HG02973 (cell line): Measurements from ENCODE around the gene DAAM2.

Source experiments
- ATAC-seq: cut with Tn5 transposase; IDR thresholded peaks from one replicate; pipeline ENCODE4 v1.9.1; 2021; ENCODE audit warnings: moderate library complexity; ENCODE audit not compliant: unreplicated experiment

The DAAM2 gene

GRCh38 chr6:39843305-39844020 lies 51.3 kb downstream of the DAAM2 start:
- ATAC-seq, result no peak

- no peak for ATAC-seq
These were observed 52.7 kb downstream of the DAAM2 start for GRCh38 chr6:39844866-39845265.

- ATAC-seq, result no peak
These were observed 55.0 kb downstream of the DAAM2 start for GRCh38 chr6:39847221-39847620.

GRCh38 chr6:39848171-39848570 lies 56.0 kb downstream of the DAAM2 start:
- no peak for ATAC-seq

GRCh38 chr6:39849228-39849627 lies 57.1 kb downstream of the DAAM2 start:
- no peak for ATAC-seq

DNA sequence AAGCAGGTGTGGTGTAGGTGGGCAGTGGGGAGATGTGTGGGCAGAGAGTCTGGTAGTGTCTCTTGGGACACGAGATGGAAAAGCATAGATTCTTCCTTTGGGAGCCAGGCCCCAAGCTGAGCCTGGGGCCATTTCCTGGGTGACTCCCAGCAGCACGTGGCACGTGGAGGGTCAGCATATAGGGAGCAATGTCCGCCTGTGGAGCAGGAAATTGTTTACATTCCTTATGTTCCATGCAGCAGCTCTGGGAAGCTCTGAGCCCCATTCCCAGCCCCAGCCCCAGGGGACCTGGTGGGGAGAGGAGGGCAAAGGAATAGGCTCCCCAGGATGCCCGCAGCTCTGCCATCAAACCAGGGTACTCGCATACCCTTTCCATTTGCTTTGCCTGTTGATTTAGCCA lies 57.6 kb downstream of the DAAM2 start:
- ATAC-seq, result no peak

GRCh38 chr6:39850736-39851297 lies 58.6 kb downstream of the DAAM2 start:
- no peak for ATAC-seq

DNA sequence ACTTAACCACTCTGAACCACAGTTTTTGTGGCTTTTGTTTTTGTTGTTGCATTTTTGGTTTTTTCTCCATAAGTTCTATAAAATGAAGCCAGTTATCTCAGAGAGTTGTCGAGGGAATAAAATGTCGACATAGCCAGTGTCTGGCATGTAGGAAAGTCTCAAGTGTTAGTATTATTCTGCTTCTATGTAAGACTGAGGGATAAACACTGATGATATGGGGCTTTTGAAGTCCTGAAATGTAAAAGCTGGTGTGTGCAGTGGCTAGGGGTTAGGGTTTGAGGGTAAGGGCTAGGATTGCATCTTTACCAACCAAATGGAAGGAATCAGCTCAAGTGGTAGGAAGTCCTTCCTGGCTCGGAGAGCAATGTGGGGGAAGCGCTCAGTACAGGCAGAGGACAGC lies 59.2 kb downstream of the DAAM2 start:
- no peak for ATAC-seq

DNA sequence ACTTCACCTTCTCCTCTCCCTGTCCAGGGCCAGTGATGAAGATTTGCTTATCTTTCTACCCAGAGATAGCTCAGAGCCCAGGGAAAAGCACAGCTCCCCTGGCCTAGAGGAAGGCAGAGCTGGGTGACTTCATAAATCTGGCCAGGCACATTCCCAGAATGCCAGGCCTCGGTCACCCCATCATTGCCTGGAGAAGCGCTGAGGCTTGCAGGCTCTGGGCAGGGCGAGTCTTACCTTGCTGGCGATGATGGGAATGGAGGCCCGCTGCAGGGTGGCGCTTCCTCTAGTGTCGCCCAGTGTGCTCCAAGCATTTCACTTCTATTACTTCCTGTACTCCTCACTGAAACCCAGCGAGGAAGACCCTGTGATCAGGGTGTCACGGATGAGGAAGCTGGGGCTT lies 60.1 kb downstream of the DAAM2 start:
- ATAC-seq, result no peak

- no peak for ATAC-seq
These were observed 61.4 kb downstream of the DAAM2 start for GRCh38 chr6:39853604-39854003.

DNA sequence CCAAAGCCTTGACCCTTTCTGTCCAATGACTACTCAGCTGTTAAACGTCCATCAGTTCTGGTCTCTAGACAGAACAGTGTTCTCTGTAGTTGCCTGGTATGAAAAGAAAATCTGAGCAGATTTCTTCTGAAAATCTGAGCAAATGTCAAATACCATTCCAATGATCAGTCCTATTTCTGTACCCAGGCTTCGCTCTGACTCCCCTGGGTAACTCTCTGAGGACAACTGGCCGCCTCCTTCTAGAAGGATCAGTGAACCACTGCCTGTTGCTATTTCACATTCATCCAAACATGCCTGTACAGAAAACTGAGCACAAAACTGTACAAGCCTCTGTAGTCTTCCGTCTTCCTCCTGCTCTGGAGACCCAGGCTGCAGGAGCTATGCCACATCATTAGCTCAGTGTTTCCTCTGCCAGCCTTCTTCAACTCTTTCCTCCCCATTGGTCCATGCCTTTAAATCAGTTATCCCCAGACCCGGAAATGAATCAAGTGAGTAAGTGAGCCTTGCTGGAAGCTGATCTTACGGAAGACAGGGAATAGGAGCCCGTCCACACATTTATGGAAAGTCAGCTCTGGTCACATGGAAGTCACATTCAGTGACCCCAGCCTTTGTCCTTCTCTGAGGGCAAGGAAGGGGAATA lies 63.3 kb downstream of the DAAM2 start:
- ATAC-seq, result no peak

- no peak for ATAC-seq
These were observed 66.8 kb downstream of the DAAM2 start for GRCh38 chr6:39859025-39859424.

GRCh38 chr6:39861663-39862062 lies 69.5 kb downstream of the DAAM2 start:
- no peak for ATAC-seq

- no peak for ATAC-seq
These were observed 73.1 kb downstream of the DAAM2 start for GRCh38 chr6:39865011-39865888.

DNA sequence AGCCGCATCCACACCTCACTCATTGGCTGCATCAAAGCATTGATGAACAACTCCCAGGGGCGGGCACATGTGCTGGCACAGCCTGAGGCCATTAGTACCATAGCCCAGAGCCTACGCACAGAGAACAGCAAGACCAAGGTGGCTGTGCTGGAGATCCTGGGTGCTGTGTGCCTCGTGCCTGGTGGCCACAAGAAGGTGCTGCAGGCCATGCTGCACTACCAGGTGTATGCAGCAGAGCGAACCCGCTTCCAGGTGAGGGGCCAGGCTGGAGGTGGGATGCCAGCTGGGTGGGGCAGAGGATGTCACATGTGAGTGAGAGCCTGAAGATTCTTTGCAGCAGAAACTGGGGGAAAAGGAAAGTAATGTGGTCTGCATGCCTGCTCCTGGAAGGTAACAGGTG lies 75.4 kb downstream of the DAAM2 start:
- no peak for ATAC-seq

DNA sequence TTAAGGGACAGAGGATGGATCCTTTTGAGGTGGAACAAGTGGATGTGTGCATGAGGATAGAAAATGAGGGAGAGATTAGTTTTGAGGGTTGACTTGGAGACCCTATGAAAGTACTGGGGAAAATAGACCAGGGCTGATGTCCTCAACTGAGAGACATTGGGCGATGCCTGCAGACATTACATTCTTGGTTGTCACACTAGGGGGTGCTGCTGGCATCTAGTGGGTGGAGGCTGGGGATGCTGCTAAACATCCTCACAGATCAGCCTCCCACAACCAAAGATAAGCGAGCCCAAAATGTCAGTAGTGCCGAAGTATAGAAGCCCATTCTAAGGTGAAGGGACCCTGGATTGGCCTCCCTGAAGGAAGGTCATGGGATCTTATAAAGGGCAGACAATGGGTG lies 78.8 kb downstream of the DAAM2 start:
- ATAC-seq, result no peak

- ATAC-seq, result no peak
These were observed 81.3 kb downstream of the DAAM2 start for GRCh38 chr6:39873439-39873838.

- ATAC-seq, result no peak
These were observed 83.9 kb downstream of the DAAM2 start for GRCh38 chr6:39876111-39876510.

GRCh38 chr6:39876826-39877225 lies 84.7 kb downstream of the DAAM2 start:
- ATAC-seq, result no peak

GRCh38 chr6:39879535-39879934 lies 87.4 kb downstream of the DAAM2 start:
- no peak for ATAC-seq

DNA sequence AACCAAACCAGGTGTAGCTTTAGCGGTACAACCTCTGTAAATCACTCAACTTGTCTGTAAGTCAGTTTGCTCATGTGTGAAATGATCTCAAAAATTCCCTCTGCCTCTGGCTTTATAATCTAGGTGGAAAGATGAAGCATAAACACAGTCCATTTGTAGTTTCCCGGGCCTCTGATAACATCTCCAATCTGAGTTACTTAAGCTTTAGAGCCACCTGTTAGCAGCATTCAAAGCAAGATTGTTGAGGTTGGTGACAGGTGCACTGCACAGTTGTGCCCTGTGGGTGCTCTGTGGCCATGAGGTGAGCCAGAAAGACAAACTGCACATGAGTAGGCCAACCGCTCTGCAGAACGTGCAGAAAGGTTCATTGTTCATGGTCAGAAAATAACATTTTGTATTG lies 88.4 kb downstream of the DAAM2 start:
- ATAC-seq, result no peak
